K562 (cell line): ENCODE measurements around the gene GOLGA8N. TPM values are rescaled to one million over a fixed set of nuclear protein-coding genes. Genes with fewer than 3 reads are reported as not detected.
A peak's percentile ranks its signal among the peaks of the same experiment; 100 is the strongest.

Experiments
- ATAC-seq: fragments of 200-7000 bp; cut with Tn5 transposase; 3 replicates; pipeline ENCODE4 v1.9.1; 2020; ENCODE audit warnings: moderate library complexity
- BruUV-seq: library from RNA; stranded (reverse); fragments of 400-500 nt; replicated peaks from 2 replicates; lab custom pipeline; 2021; lab: Mats Ljungman, UMichigan
- CTCF ChIA-PET: fragments of 300-600 bp; formaldehyde crosslinking; extraction: SDS; loops from one replicate; lab custom pipeline; 2021; ENCODE audit warnings: low intra/inter-chr PET ratio; lab: Yijun Ruan, JAX
- POLR2A ChIA-PET: fragments of 300-600, 350-650 bp; sonication (Branson Sonifier 250); formaldehyde crosslinking; extraction: SDS; loops from one replicate; lab custom pipeline; 2021; ENCODE audit warnings: antibody characterized with exemption, inconsistent platforms; lab: Yijun Ruan, JAX
- DNase-seq, 4 experiments: peaks; one replicate each; pipeline versions ENCODE4 v3.0.0 to v3.0.0-alpha.2; 2011 to 2018; ENCODE audit warnings: low spot score in 3 of 4, mixed read lengths in 3 of 4; ENCODE audit errors: extremely low read depth in 1 of 4
- FAIRE-seq: peaks from 2 replicates; lab custom pipeline; 2011; peaks lifted over from hg19 to GRCh38; lab: Jason Lieb, UNC
- H2AFZ ChIP-seq: 2 replicates; pipeline ENCODE4 v1.6.0; 2011; ENCODE audit warnings: low read depth, low read length, control low read depth, inconsistent platforms
- H3K27ac ChIP-seq: fragments of 200-600 bp; 3 replicates; pipeline ENCODE4 v1.8.0; 2011; ENCODE audit warnings: low read depth, mild to moderate bottlenecking, control low read depth, inconsistent platforms, low read length, moderate library complexity, mixed read lengths; ENCODE audit errors: extremely low read depth
- H3K27me3 ChIP-seq, 2 experiments: fragments of 300-600 bp in 1 of 2; 2 replicates in 1 of 2; 3 replicates in 1 of 2; pipeline versions ENCODE4 v1.6.0 to v1.8.0; 2011; ENCODE audit warnings: inconsistent platforms in 2 of 2, low read length in 2 of 2, mild to moderate bottlenecking in 1 of 2, mixed read lengths in 1 of 2, moderate library complexity in 1 of 2; ENCODE audit not compliant: control insufficient read depth in 2 of 2, insufficient read depth in 2 of 2
- H3K36me3 ChIP-seq: fragments of 300-600 bp; 3 replicates; pipeline ENCODE4 v1.8.0; 2011; ENCODE audit warnings: mild to moderate bottlenecking, low read length, inconsistent platforms; ENCODE audit not compliant: control insufficient read depth, insufficient read depth
- H3K4me1 ChIP-seq, 2 experiments: fragments of 200-600 bp in 1 of 2; replicated peaks in 1 of 2; 2 replicates in 1 of 2; 3 replicates in 1 of 2; pipeline versions ENCODE4 v1.5.1 to v1.8.0; 2011; ENCODE audit warnings: inconsistent platforms in 2 of 2, low read length in 2 of 2, mild to moderate bottlenecking in 1 of 2, mixed read lengths in 1 of 2, moderate library complexity in 1 of 2; ENCODE audit not compliant: control insufficient read depth in 2 of 2, insufficient read depth in 2 of 2
- H3K4me2 ChIP-seq: 2 replicates; pipeline ENCODE4 v1.6.1; 2011; ENCODE audit warnings: low read length, control low read depth, inconsistent platforms, mixed read lengths; ENCODE audit not compliant: insufficient read depth
- H3K4me3 ChIP-seq: fragments of 200-600 bp; sonication (generic), shearing (Covaris generic); 2 replicates; pipeline ENCODE4 v1.5.1; 2016; ENCODE audit warnings: control low read depth, inconsistent platforms
- H3K79me2 ChIP-seq: fragments of 200-600 bp; 3 replicates; pipeline ENCODE4 v1.8.0; 2011; ENCODE audit warnings: low read length, inconsistent platforms; ENCODE audit not compliant: control insufficient read depth, insufficient read depth
- H3K9ac ChIP-seq, 2 experiments: 2 replicates each; pipeline versions ENCODE4 v1.6.0 to v1.6.1; 2011; ENCODE audit warnings: low read depth in 2 of 2, low read length in 2 of 2, control low read depth in 1 of 2, inconsistent platforms in 1 of 2, mild to moderate bottlenecking in 1 of 2, mixed read lengths in 1 of 2; ENCODE audit not compliant: insufficient read depth in 1 of 2
- H3K9me1 ChIP-seq: one replicate; pipeline ENCODE4 v1.6.0; 2011; ENCODE audit warnings: inconsistent platforms, mild to moderate bottlenecking, low read length, moderate library complexity; ENCODE audit not compliant: control insufficient read depth, insufficient read depth
- H3K9me3 ChIP-seq: replicated peaks from 2 replicates; pipeline ENCODE4 v1.5.1; 2011; ENCODE audit warnings: low read depth, low read length, inconsistent platforms; ENCODE audit not compliant: control insufficient read depth, insufficient read depth
- H4K20me1 ChIP-seq: replicated peaks from 2 replicates; pipeline ENCODE4 v1.6.1; 2011; ENCODE audit warnings: low read length, inconsistent platforms, mixed read lengths; ENCODE audit not compliant: control insufficient read depth, insufficient read depth
- CAMTA2 ChIP-seq: fragments of 250-450 bp; sonication (Bioruptor Pico); conservative IDR thresholded peaks from 2 replicates; pipeline ENCODE4 v1.5.1; 2022
- CBFB ChIP-seq: sonication (generic); formaldehyde crosslinking; IDR thresholded peaks from 2 replicates; pipeline ENCODE4 v1.4.0; 2020; ENCODE audit warnings: mild to moderate bottlenecking, missing genetic modification reagents
- CHAMP1 ChIP-seq: fragments of 450-650 bp; IDR thresholded peaks from 2 replicates; pipeline ENCODE4 v1.6.1; 2016; ENCODE audit warnings: mild to moderate bottlenecking
- HCFC1 ChIP-seq: IDR thresholded peaks from 2 replicates; pipeline ENCODE4 v1.6.1; 2012; ENCODE audit warnings: low read depth, low read length, improper control_type of control experiment
- IRF1 ChIP-seq: sonication (generic); formaldehyde crosslinking; IDR thresholded peaks from 2 replicates; pipeline ENCODE4 v1.8.0; 2022; ENCODE audit warnings: missing genetic modification reagents, mild to moderate bottlenecking, borderline replicate concordance
- JUND ChIP-seq, 2 experiments: IDR thresholded peaks; 2 replicates in 1 of 2; 3 replicates in 1 of 2; pipeline ENCODE4 v1.6.1; 2011; ENCODE audit warnings: borderline replicate concordance in 2 of 2, low read depth in 2 of 2, low read length in 2 of 2, improper control_type of control experiment in 1 of 2, missing biosample characterization in 1 of 2, missing genetic modification characterization in 1 of 2, missing genetic modification reagents in 1 of 2
- RAD21 ChIP-seq, 2 experiments: fragments of 250-450 bp in 1 of 2; fragments of 450-650 bp in 1 of 2; sonication (Bioruptor Pico) in 1 of 2; formaldehyde crosslinking in 1 of 2; IDR thresholded peaks in 1 of 2; conservative IDR thresholded peaks in 1 of 2; 2 replicates each; pipeline versions ENCODE4 v1.4.0 to v1.8.0; 2020 to 2022; ENCODE audit warnings: mild to moderate bottlenecking in 2 of 2, moderate library complexity in 1 of 2
- XRCC3 ChIP-seq: fragments of 450-650 bp; IDR thresholded peaks from 2 replicates; pipeline ENCODE4 v1.6.1; 2017; ENCODE audit warnings: mild to moderate bottlenecking, moderate library complexity
- ZNF318 ChIP-seq, 2 experiments: fragments of 450-650 bp; IDR thresholded peaks; 2 replicates each; pipeline ENCODE4 v1.6.1; 2016; ENCODE audit warnings: mild to moderate bottlenecking in 2 of 2, borderline replicate concordance in 1 of 2, low read depth in 1 of 2, moderate library complexity in 1 of 2
- WGBS: fragments of 100-300 bp; shearing (Covaris generic); methylation state at CpG from one replicate; pipeline ENCODE4 v1.1.6; 2016; ENCODE audit warnings: low coverage, mixed read lengths; ENCODE audit not compliant: insufficient coverage; ENCODE audit errors: missing lambda C conversion rate; 5-methylcytosine and 5-hydroxymethylcytosine counted together
- in situ Hi-C: fragments of 300-500 bp; cut with MboI; formaldehyde crosslinking; loops from 4 replicates; pipeline ENCODE4 v1.15.0; 2018; ENCODE audit warnings: inconsistent platforms, mixed read lengths
- intact Hi-C: fragments of 100-400 bp; cut with micrococcal nuclease; formaldehyde crosslinking; loops from 2 replicates; pipeline ENCODE4 v1.14.2; 2022
- polyA plus RNA-seq, 8 experiments: library from polyadenylated mRNA; depleted of rRNA in 4 of 8; stranded (reverse) in 5 of 8; unstranded in 3 of 8; fragments of >200 nt; fragmentation: Nextera tagmentation in 2 of 8; fragmentation: Illumina TruSeq in 1 of 8; extraction: Ambion mirVana in 2 of 8; extraction: Trizol in 1 of 8; gene quantifications; 2 replicates each; pipeline versions ENCODE4 v1.2.1 to v1.2.3, GENCODE V29; 2011 to 2014; ENCODE audit warnings: inconsistent platforms in 1 of 8, missing spikeins in 1 of 8
- total RNA-seq, 7 experiments: library from RNA; depleted of rRNA in 6 of 7; stranded (reverse); fragments of >200 nt in 6 of 7; fragmentation: Illumina TruSeq in 2 of 7; extraction: Trizol in 2 of 7; gene quantifications; 2 replicates each; pipeline versions ENCODE4 v1.2.1 to v1.2.3, GENCODE V29; 2011 to 2021; ENCODE audit warnings: low replicate concordance in 1 of 7

Gene GOLGA8N
- total and polyA plus RNA-seq, 9 of the 15 experiments (the other 6 are each of a cell fraction or from before 2014, with no cell fraction given), result 0.01 to 4.5 (median 0.24) TPM

GRCh38 chr15:32641517-32642059 lies 48.3 kb downstream of the GOLGA8N start, which contains the start of gene SCG5:
TSS of gene SCG5 (plus strand) at chr15:32641710. CDS start at chr15:32643593, 1,883 bp downstream.
- Histone ChIP-seq H3K4me3 (no peak within 1 kb of the TSS), H3K9ac (no peak within 1 kb of the TSS), H2AFZ (no peak within 1 kb of the TSS), H3K4me2 (peak within 1 kb of the TSS; percentile 58), H4K20me1 (peaks cover 12% of the 10 kb centered on the region), H3K9me3 (no peaks in the 10 kb centered on the region), H3K4me1 (peaks cover 5 to 9% of the 10 kb centered on the region in 2 experiments; a peak in 4 of 5 replicates), H3K9me1 (no peaks in the 10 kb centered on the region), H3K36me3 (peaks cover 34% of the 10 kb centered on the region), H3K79me2 (no peaks in the 10 kb centered on the region), H3K27ac (no peak within 1 kb of the TSS), H3K27me3 (no peaks in the 10 kb centered on the region)
- ChIA-PET CTCF (no interaction called here), POLR2A (interaction anchor here (0.6 to 1.3 kb wide), 4 partner anchors 8 to 103 kb away, joined by 3 to 5 read pairs (median 4); no protein-coding TSS in a partner anchor)
- BruUV-seq, result no TSS peak
- FAIRE-seq, result peak; percentile 70
- in situ Hi-C loops (no loop called here), intact Hi-C loops (no loop called here)
- DNase-seq, result peak; percentile 66 to 79 (median 72)
- 11% methylated on average over 22 of the region's 22 CpGs for WGBS
- peak; percentile 95 for ATAC-seq
- TF ChIP-seq CBFB (CRISPR knock-in tag), result no peak
- no peak for TF ChIP-seq CHAMP1
- no peak for TF ChIP-seq JUND (IDR thresholded peaks at IDR 0.05; ENCODE audit: borderline replicate concordance, low read depth, low read length)
- no peak for TF ChIP-seq JUND (tag; IDR thresholded peaks at IDR 0.05; ENCODE audit: borderline replicate concordance, low read depth, low read length)
- no peak for TF ChIP-seq IRF1 (CRISPR knock-in tag)
- no peak for TF ChIP-seq ZNF318 (IDR thresholded peaks at IDR 0.05; ENCODE audit: borderline replicate concordance in 1 of 2, low read depth in 1 of 2)
- TF ChIP-seq XRCC3, result no peak
- TF ChIP-seq RAD21 (CRISPR knock-in tag; conservative IDR thresholded peaks at IDR 0.05 in 1 of 2, IDR thresholded peaks at IDR 0.05 in 1 of 2), result no peak
- no peak for TF ChIP-seq HCFC1
- TF ChIP-seq CAMTA2, result no peak
